Mesenchymal stem cell (in vitro differentiated cells and primary cell): ENCODE results near the gene CRACDL.

ENCODE experiments used
- DNase-seq: peaks from one replicate; pipeline ENCODE4 v3.0.0-alpha.2; 2013
- H2AFZ ChIP-seq: one replicate; pipeline ENCODE4 v1.6.1; 2013; ENCODE audit warnings: low read depth, mild to moderate bottlenecking, control low read depth, inconsistent platforms, low read length, moderate library complexity
- H2AK5ac ChIP-seq: 2 replicates; pipeline ENCODE4 v1.6.1; 2013; ENCODE audit warnings: low read length, moderate library complexity, mild to moderate bottlenecking, inconsistent platforms; ENCODE audit not compliant: severe bottlenecking
- H2BK120ac ChIP-seq: one replicate; pipeline ENCODE4 v1.6.1; 2013; ENCODE audit warnings: low read depth, mild to moderate bottlenecking, inconsistent platforms, low read length, moderate library complexity
- H2BK12ac ChIP-seq, 2 experiments: one replicate each; pipeline ENCODE4 v1.6.1; 2013; ENCODE audit warnings: inconsistent platforms in 2 of 2, low read length in 2 of 2, mild to moderate bottlenecking in 2 of 2, moderate library complexity in 2 of 2, control low read depth in 1 of 2
- H2BK15ac ChIP-seq: one replicate; pipeline ENCODE4 v1.6.1; 2013; ENCODE audit warnings: mild to moderate bottlenecking, low read depth, inconsistent platforms; ENCODE audit not compliant: poor library complexity, severe bottlenecking
- H2BK5ac ChIP-seq: 2 replicates; pipeline ENCODE4 v1.6.1; 2013; ENCODE audit warnings: low read depth, mild to moderate bottlenecking, low read length, control low read depth, inconsistent platforms; ENCODE audit not compliant: poor library complexity, severe bottlenecking
- H3K14ac ChIP-seq, 2 experiments: one replicate each; pipeline ENCODE4 v1.6.1; 2013; ENCODE audit warnings: inconsistent platforms in 2 of 2, low read length in 2 of 2, control low read depth in 1 of 2, mild to moderate bottlenecking in 1 of 2, moderate library complexity in 1 of 2
- H3K18ac ChIP-seq, 2 experiments: one replicate each; pipeline ENCODE4 v1.6.1; 2013; ENCODE audit warnings: inconsistent platforms in 2 of 2, low read length in 2 of 2, control low read depth in 1 of 2, low read depth in 1 of 2, mild to moderate bottlenecking in 1 of 2
- H3K23ac ChIP-seq, 2 experiments: one replicate each; pipeline ENCODE4 v1.6.1; 2013; ENCODE audit warnings: inconsistent platforms in 2 of 2, low read length in 2 of 2, mild to moderate bottlenecking in 2 of 2, moderate library complexity in 2 of 2, control low read depth in 1 of 2
- H3K27ac ChIP-seq: 2 replicates; pipeline ENCODE4 v1.5.1; 2013; ENCODE audit warnings: mild to moderate bottlenecking, moderate library complexity, low read length, control low read depth, inconsistent platforms; ENCODE audit not compliant: poor library complexity, severe bottlenecking
- H3K27me3 ChIP-seq, 2 experiments: 2 replicates each; pipeline versions ENCODE4 v1.6.1 to v1.7.0; 2013; ENCODE audit warnings: low read length in 2 of 2, mild to moderate bottlenecking in 2 of 2, moderate library complexity in 2 of 2, control low read depth in 1 of 2, inconsistent platforms in 1 of 2; ENCODE audit not compliant: control insufficient read depth in 1 of 2, insufficient read depth in 1 of 2
- H3K36me3 ChIP-seq, 2 experiments: 2 replicates each; pipeline versions ENCODE4 v1.6.1 to v1.7.0; 2013; ENCODE audit warnings: low read length in 2 of 2, control low read depth in 1 of 2, inconsistent platforms in 1 of 2, low read depth in 1 of 2, mild to moderate bottlenecking in 1 of 2; ENCODE audit not compliant: insufficient read depth in 2 of 2, control insufficient read depth in 1 of 2
- H3K4ac ChIP-seq, 2 experiments: one replicate each; pipeline ENCODE4 v1.6.1; 2013; ENCODE audit warnings: inconsistent platforms in 2 of 2, low read length in 2 of 2, mild to moderate bottlenecking in 2 of 2, moderate library complexity in 2 of 2, control low read depth in 1 of 2, low read depth in 1 of 2
- H3K4me1 ChIP-seq: 2 replicates; pipeline ENCODE4 v1.6.1; 2013; ENCODE audit warnings: low read depth, low read length, control low read depth; ENCODE audit not compliant: control insufficient read depth, insufficient read depth
- H3K4me2 ChIP-seq: 2 replicates; pipeline ENCODE4 v1.6.1; 2013; ENCODE audit warnings: low read length, mild to moderate bottlenecking, inconsistent platforms; ENCODE audit not compliant: poor library complexity, severe bottlenecking
- H3K4me3 ChIP-seq, 2 experiments: 2 replicates each; pipeline versions ENCODE4 v1.5.1 to v1.7.0; 2013; ENCODE audit warnings: low read length in 2 of 2, mild to moderate bottlenecking in 2 of 2, control low read depth in 1 of 2, low read depth in 1 of 2; ENCODE audit not compliant: insufficient read depth in 1 of 2
- H3K79me1 ChIP-seq: replicated peaks from 2 replicates; pipeline ENCODE4 v1.6.1; 2013; ENCODE audit warnings: mild to moderate bottlenecking, control low read depth, low read length, inconsistent platforms; ENCODE audit not compliant: poor library complexity, severe bottlenecking
- H3K9ac ChIP-seq: 2 replicates; pipeline ENCODE4 v1.7.0; 2013; ENCODE audit warnings: mild to moderate bottlenecking, low read length, moderate library complexity
- H3K9me3 ChIP-seq: 2 replicates; pipeline ENCODE4 v1.7.0; 2013; ENCODE audit warnings: mild to moderate bottlenecking, low read length; ENCODE audit not compliant: control insufficient read depth
- H4K8ac ChIP-seq: one replicate; pipeline ENCODE4 v1.6.1; 2013; ENCODE audit warnings: inconsistent platforms, mild to moderate bottlenecking, low read length, moderate library complexity
- H4K91ac ChIP-seq: one replicate; pipeline ENCODE4 v1.6.1; 2013; ENCODE audit warnings: mild to moderate bottlenecking, low read length, inconsistent platforms
- WGBS: methylation state at CpG from one replicate; pipeline ENCODE4 v1.1.7; 2013; ENCODE audit warnings: mixed read lengths; 5-methylcytosine and 5-hydroxymethylcytosine counted together

The CRACDL gene

DNA sequence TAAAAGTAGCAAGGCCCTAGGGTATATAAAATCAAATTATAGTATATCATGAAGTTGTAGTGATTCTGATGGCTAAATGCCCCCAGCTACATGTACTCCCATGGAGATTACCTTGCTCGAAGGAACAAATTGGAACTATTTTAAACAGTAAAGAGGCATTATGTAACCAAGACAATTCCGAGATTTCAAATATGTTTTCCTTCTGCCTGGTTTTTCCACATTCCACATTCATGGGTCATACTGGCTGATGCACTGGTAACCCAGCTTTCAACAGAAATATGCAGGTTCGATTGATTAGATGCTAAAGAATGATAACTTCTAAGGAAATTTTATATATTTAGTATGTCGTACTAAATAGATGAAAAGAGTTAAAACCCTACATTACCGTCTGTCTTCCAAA, 142.8 kb downstream of the CRACDL start:
- Histone ChIP-seq H2BK5ac (no peak overlapping the region), H2AFZ (no peak overlapping the region), H3K27ac (no peak overlapping the region), H4K91ac (no peak overlapping the region), H3K79me1 (no peaks in the 10 kb centered on the region), H3K9me3 (no peaks in the 10 kb centered on the region), H3K36me3 (no peaks in the 10 kb centered on the region), H3K18ac (no peak overlapping the region), H2BK120ac (no peak overlapping the region), H4K8ac (no peak overlapping the region), H2BK15ac (no peak overlapping the region), H2AK5ac (no peak overlapping the region), H3K27me3 (peaks cover 16 to 40% of the 10 kb centered on the region in 2 experiments), H3K4me3 (no peak overlapping the region), H3K4ac (no peak overlapping the region), H3K23ac (no peak overlapping the region), H2BK12ac (no peak overlapping the region), H3K4me2 (no peak overlapping the region), H3K9ac (no peak overlapping the region), H3K14ac (no peak overlapping the region), H3K4me1 (no peaks in the 10 kb centered on the region)
- no peak for DNase-seq
- 78% methylated on average over 3 of the region's 5 CpGs for WGBS

DNA sequence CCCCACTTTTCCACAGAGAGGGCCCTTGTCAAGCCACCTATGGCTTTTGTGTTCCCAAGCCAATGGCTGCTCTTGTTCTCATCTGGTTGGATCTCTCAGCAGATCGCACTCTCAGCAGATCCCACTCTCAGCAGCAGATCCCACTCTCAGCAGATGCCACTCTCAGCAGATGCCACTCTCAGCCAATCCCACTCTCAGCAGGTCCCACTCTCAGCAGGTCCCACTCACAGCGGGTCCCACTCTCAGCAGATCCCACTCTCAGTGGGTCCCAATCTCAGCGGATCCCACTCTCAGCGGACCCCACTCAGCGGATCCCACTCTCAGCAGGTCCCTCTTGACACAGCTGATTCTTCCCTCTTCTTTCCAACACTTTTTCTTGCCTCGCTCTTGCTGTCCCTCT, 145.8 kb downstream of the CRACDL start:
- H3K4me3 ChIP-seq = no peak overlapping the region
- H3K23ac ChIP-seq = no peak overlapping the region
- H2AFZ ChIP-seq = no peak overlapping the region
- no peak for DNase-seq
- H2BK120ac ChIP-seq = no peak overlapping the region
- no peak overlapping the region for H2BK15ac ChIP-seq
- H3K9me3 ChIP-seq = no peaks in the 10 kb centered on the region
- H2AK5ac ChIP-seq = no peak overlapping the region
- no peak overlapping the region for H4K8ac ChIP-seq
- no peak overlapping the region for H4K91ac ChIP-seq
- no peak overlapping the region for H3K9ac ChIP-seq
- no peak overlapping the region for H3K4me2 ChIP-seq
- H3K14ac ChIP-seq = no peak overlapping the region
- H2BK12ac ChIP-seq = no peak overlapping the region
- no peak overlapping the region for H3K4ac ChIP-seq
- no peaks in the 10 kb centered on the region for H3K4me1 ChIP-seq
- H3K27me3 ChIP-seq = peaks cover 7 to 18% of the 10 kb centered on the region in 2 experiments
- H3K79me1 ChIP-seq = no peaks in the 10 kb centered on the region
- WGBS = 87% methylated on average over 6 of the region's 6 CpGs
- no peak overlapping the region for H2BK5ac ChIP-seq
- no peak overlapping the region for H3K18ac ChIP-seq
- H3K36me3 ChIP-seq = no peaks in the 10 kb centered on the region
- H3K27ac ChIP-seq = no peak overlapping the region

DNA sequence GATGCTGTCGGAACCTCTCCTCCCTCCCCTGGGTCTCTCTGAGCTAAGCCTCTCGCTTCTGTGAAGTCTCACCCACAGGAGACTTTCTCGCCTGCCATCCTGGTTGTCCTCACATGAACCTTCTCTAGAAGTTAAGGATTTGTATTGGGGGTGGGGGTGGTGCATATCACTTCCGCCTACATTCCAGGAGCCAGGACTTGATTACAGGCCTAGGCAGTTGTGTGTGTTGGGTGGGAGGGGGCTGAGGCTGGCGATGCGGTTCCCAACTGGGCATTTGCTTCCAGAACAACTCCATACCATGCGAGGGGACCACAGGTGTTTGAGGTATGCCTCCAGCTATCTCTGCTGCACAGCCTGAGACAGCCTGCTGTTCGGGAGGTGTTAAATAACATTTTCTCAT, 148.3 kb downstream of the CRACDL start:
- H3K4ac ChIP-seq = no peak overlapping the region
- no peak overlapping the region for H3K9ac ChIP-seq
- peaks cover 0 to 13% of the 10 kb centered on the region in 2 experiments for H3K27me3 ChIP-seq
- no peak overlapping the region for H2BK15ac ChIP-seq
- no peak overlapping the region for H3K14ac ChIP-seq
- H3K9me3 ChIP-seq = peaks cover under 1% of the 10 kb centered on the region
- H3K36me3 ChIP-seq = no peaks in the 10 kb centered on the region
- no peak overlapping the region for H3K27ac ChIP-seq
- no peak overlapping the region for H2BK120ac ChIP-seq
- H3K4me2 ChIP-seq = no peak overlapping the region
- no peak overlapping the region for H2AFZ ChIP-seq
- H4K91ac ChIP-seq = no peak overlapping the region
- no peak overlapping the region for H3K23ac ChIP-seq
- no peak overlapping the region for H4K8ac ChIP-seq
- WGBS = 74% methylated on average over 8 of the region's 8 CpGs
- H3K18ac ChIP-seq = no peak overlapping the region
- no peak overlapping the region for H2BK5ac ChIP-seq
- H3K79me1 ChIP-seq = no peaks in the 10 kb centered on the region
- H2BK12ac ChIP-seq = no peak overlapping the region
- no peak overlapping the region for H3K4me3 ChIP-seq
- no peak for DNase-seq
- H2AK5ac ChIP-seq = no peak overlapping the region
- H3K4me1 ChIP-seq = no peaks in the 10 kb centered on the region

DNA sequence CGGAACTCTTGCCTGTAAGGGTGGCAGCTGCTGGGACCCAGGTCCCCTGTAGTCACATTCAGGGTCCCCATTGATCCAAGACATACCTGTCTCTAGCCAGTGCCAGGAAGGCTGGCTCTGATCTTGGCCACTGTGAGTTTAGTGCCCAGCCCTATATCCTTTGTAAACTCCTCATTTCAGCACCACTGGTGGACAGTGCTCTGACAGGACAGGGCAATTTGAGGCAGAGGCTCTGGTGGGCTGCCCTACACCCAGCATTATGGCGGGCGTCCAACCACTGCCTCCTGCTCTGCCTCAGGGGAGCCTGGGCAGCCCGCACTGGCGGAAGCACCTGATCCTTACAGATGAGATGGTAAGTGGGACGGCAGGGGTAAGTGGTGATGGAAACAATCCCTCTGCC, 149.8 kb downstream of the CRACDL start:
- Histone ChIP-seq H3K9me3 (peaks cover 16% of the 10 kb centered on the region), H3K14ac (no peak overlapping the region), H3K36me3 (no peaks in the 10 kb centered on the region), H2BK15ac (no peak overlapping the region), H2BK120ac (no peak overlapping the region), H3K23ac (no peak overlapping the region), H2AFZ (no peak overlapping the region), H3K18ac (no peak overlapping the region), H3K4me3 (no peak overlapping the region), H2BK12ac (no peak overlapping the region), H3K79me1 (no peaks in the 10 kb centered on the region), H4K8ac (no peak overlapping the region), H2BK5ac (no peak overlapping the region), H4K91ac (no peak overlapping the region), H3K4me2 (no peak overlapping the region), H3K4ac (no peak overlapping the region), H3K27ac (no peak overlapping the region), H3K4me1 (no peaks in the 10 kb centered on the region), H2AK5ac (no peak overlapping the region), H3K27me3 (peaks cover 0 to 13% of the 10 kb centered on the region in 2 experiments), H3K9ac (no peak overlapping the region)
- DNase-seq = no peak
- 86% methylated on average over 6 of the region's 6 CpGs for WGBS
